Astrocyte (in vitro differentiated cells and primary cell): Measurements from ENCODE around the gene GSTA2.

Source experiments
- CTCF ChIP-seq: IDR thresholded peaks from 2 replicates; pipeline ENCODE4 v1.5.1; 2011; ENCODE audit warnings: low read depth, mild to moderate bottlenecking, inconsistent platforms, low read length, moderate library complexity; ENCODE audit not compliant: insufficient read depth
- EZH2 ChIP-seq: IDR thresholded peaks from 2 replicates; pipeline ENCODE4 v1.6.1; 2012; ENCODE audit warnings: mild to moderate bottlenecking, low read length, inconsistent platforms; ENCODE audit not compliant: insufficient read depth

- no peak for TF ChIP-seq CTCF
- no peak for TF ChIP-seq EZH2
Measured at GRCh38 chr6:52726741-52727535, 36.3 kb downstream of the GSTA2 start.
